ENCODE results near the gene ST3GAL3. TPM values are rescaled to one million over a fixed set of nuclear protein-coding genes. Genes with fewer than 3 reads are reported as not detected.

The ST3GAL3 gene
- total RNA-seq, 1 experiment from 2014 or later, result 8.6 TPM

GRCh38 chr1:43821471-43821870 is 114.1 kb downstream of the ST3GAL3 start (continued):
- TF ChIP-seq USF2 (CRISPR knock-in tag; IDR thresholded peaks at IDR 0.05) (no peak), E2F1 (CRISPR knock-in tag; IDR thresholded peaks at IDR 0.05) (no peak), ZNF138 (CRISPR knock-in tag; conservative IDR thresholded peaks at IDR 0.05) (no peak), ZNF281 (CRISPR knock-in tag; IDR thresholded peaks at IDR 0.05) (no peak)

- ChIA-PET CTCF (no interaction called here), POLR2A (no interaction called here)
- DNase-seq (ENCODE audit: low spot score), result no peak
- H3K27me3 Mint-ChIP-seq (ENCODE audit: low read depth), result peaks cover 3% of the 10 kb centered on the region; the same call in 1 of the 2 replicates
- no peak overlapping the region for H3K27ac Mint-ChIP-seq
- H3K4me1 Mint-ChIP-seq, result no peaks in the 10 kb centered on the region
- peaks cover 10% of the 10 kb centered on the region; the same call in 1 of the 2 replicates for H3K36me3 Mint-ChIP-seq
- ATAC-seq, result no peak
- H3K9me3 Mint-ChIP-seq, result peaks cover 16% of the 10 kb centered on the region
- no peak overlapping the region for H3K4me3 Mint-ChIP-seq
- no peak for TF ChIP-seq ZNF281 (CRISPR knock-in tag; IDR thresholded peaks at IDR 0.05)
- TF ChIP-seq GRHL2 (CRISPR knock-in tag; IDR thresholded peaks at IDR 0.05; ENCODE audit: insufficient replicate concordance, severe bottlenecking), result no peak
- no peak for TF ChIP-seq HMGA2 (CRISPR knock-in tag; IDR thresholded peaks at IDR 0.05)
- TF ChIP-seq PRDM15 (CRISPR knock-in tag; IDR thresholded peaks at IDR 0.05), result no peak
- TF ChIP-seq ATF3 (CRISPR knock-in tag; conservative IDR thresholded peaks at IDR 0.05), result no peak
- TF ChIP-seq ARID4B (CRISPR knock-in tag; IDR thresholded peaks at IDR 0.05; ENCODE audit: borderline replicate concordance), result no peak
- no peak for TF ChIP-seq RELA (CRISPR knock-in tag; IDR thresholded peaks at IDR 0.05; ENCODE audit: borderline replicate concordance)
- no peak for TF ChIP-seq IRF1 (CRISPR knock-in tag; IDR thresholded peaks at IDR 0.05)
- TF ChIP-seq ZNF138 (CRISPR knock-in tag; conservative IDR thresholded peaks at IDR 0.05), result no peak
- TF ChIP-seq NFYB (CRISPR knock-in tag; conservative IDR thresholded peaks at IDR 0.05; ENCODE audit: low read depth), result no peak
- no peak for TF ChIP-seq MLX (CRISPR knock-in tag; IDR thresholded peaks at IDR 0.05)
- TF ChIP-seq NR3C1 (CRISPR knock-in tag; conservative IDR thresholded peaks at IDR 0.05; ENCODE audit: low read depth), result no peak
These were observed 114.8 kb downstream of the ST3GAL3 start for GRCh38 chr1:43822040-43822690.

All from WTC11 (cell line).